K562 (cell line): ENCODE data around the gene MAP3K4. TPM values are rescaled to one million over a fixed set of nuclear protein-coding genes. Genes with fewer than 3 reads are reported as not detected.

Experiments used
- KAT8 ChIP-seq: fragments of 450-650 bp; IDR thresholded peaks from 2 replicates; pipeline ENCODE4 v1.6.1; 2016; ENCODE audit warnings: low read depth, mild to moderate bottlenecking
- NUFIP1 ChIP-seq: fragments of 450-650 bp; IDR thresholded peaks from 2 replicates; pipeline ENCODE4 v1.6.1; 2018; ENCODE audit not compliant: partially characterized antibody
- ZNF766 ChIP-seq: fragments of 200-800 bp; sonication (Bioruptor generic); conservative IDR thresholded peaks from 2 replicates; pipeline ENCODE4 v1.6.1; 2016; ENCODE audit warnings: missing genetic modification characterization, missing compliant biosample characterization
- polyA plus RNA-seq, 8 experiments: library from polyadenylated mRNA; depleted of rRNA in 4 of 8; stranded (reverse) in 5 of 8; unstranded in 3 of 8; fragments of >200 nt; fragmentation: Nextera tagmentation in 2 of 8; fragmentation: Illumina TruSeq in 1 of 8; extraction: Ambion mirVana in 2 of 8; extraction: Trizol in 1 of 8; gene quantifications; 2 replicates each; pipeline versions ENCODE4 v1.2.1 to v1.2.3, GENCODE V29; 2011 to 2014; ENCODE audit warnings: inconsistent platforms in 1 of 8, missing spikeins in 1 of 8
- total RNA-seq, 7 experiments: library from RNA; depleted of rRNA in 6 of 7; stranded (reverse); fragments of >200 nt in 6 of 7; fragmentation: Illumina TruSeq in 2 of 7; extraction: Trizol in 2 of 7; gene quantifications; 2 replicates each; pipeline versions ENCODE4 v1.2.1 to v1.2.3, GENCODE V29; 2011 to 2021; ENCODE audit warnings: low replicate concordance in 1 of 7
- TF ChIP-seq, protein P1 (sequence below): fragments of 250-450 bp; sonication (Bioruptor Pico); IDR thresholded peaks from 2 replicates; pipeline ENCODE4 v1.4.0; 2020; ENCODE audit warnings: borderline replicate concordance
- TF ChIP-seq, protein P2 (sequence below): fragments of 250-450 bp; sonication (Bioruptor Pico); IDR thresholded peaks from 2 replicates; pipeline ENCODE4 v1.5.0; 2021; ENCODE audit warnings: mild to moderate bottlenecking, moderate library complexity
- TF ChIP-seq, protein P3 (sequence below): fragments of 200-600 bp; sonication (generic); IDR thresholded peaks from one replicate; pipeline ENCODE4 v1.6.1; 2012; ENCODE audit warnings: mild to moderate bottlenecking, low read depth, low read length, inconsistent platforms

MAP3K4 gene
- total and polyA plus RNA-seq, 9 of the 15 experiments (the other 6 are each of a cell fraction or from before 2014, with no cell fraction given) = 21.0 to 77.2 (median 48.9) TPM

DNA sequence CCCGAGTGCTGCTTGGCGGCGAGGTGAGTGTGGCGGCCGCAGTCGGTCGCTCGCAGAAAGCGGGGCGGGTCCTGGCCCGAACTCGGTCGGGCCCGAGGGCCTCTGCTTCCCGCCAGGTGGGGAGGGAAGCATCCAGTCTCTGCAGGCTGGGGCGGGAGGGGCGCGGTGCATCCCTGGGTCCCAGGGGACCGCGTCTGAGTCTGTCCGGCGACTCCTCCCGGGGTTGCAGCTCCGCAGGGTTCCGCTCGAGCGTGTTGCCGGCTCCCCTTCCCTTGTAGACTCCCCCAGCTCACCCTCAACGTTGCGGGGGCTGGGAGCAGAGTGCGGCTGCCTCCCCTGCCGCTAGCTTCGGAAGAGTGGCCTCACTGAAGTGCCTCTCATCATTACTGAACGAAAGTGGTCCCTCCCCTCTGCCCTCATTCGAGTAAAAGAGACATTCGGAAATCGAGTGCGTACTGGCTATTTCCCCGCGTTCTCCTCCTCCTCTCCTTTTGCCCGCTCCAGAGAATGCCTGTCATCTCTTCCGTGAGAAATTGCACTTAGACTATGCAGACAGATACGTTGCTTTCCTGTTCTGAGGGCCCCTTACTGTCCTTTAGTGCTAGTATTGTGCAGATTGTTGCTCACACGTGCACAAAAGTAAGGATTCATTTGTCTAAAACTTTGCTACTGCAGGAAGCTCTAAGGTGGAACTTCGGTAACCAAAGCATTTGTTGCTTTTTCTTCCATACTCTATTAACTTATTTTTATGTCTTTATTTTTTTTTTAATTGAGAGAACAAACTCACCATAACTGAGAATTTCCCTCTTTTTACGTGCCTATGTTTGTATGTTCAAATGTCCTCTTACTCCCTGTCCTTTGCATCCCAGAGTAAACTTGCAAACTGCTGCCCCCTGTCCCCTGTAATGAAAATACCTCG is 751 bp downstream of the MAP3K4 start (continued):
- TF ChIP-seq, protein P1, sequence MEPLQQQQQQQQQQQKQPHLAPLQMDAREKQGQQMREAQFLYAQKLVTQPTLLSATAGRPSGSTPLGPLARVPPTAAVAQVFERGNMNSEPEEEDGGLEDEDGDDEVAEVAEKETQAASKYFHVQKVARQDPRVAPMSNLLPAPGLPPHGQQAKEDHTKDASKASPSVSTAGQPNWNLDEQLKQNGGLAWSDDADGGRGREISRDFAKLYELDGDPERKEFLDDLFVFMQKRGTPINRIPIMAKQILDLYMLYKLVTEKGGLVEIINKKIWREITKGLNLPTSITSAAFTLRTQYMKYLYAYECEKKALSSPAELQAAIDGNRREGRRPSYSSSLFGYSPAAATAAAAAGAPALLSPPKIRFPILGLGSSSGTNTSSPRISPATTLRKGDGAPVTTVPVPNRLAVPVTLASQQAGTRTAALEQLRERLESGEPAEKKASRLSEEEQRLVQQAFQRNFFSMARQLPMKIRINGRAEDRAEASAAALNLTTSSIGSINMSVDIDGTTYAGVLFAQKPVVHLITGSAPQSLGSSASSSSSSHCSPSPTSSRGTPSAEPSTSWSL (CRISPR knock-in tag) = no peak
- TF ChIP-seq NUFIP1 = no peak
- no peak for TF ChIP-seq ZNF766 (CRISPR knock-in tag)
- no peak for TF ChIP-seq KAT8
- TF ChIP-seq, protein P2, sequence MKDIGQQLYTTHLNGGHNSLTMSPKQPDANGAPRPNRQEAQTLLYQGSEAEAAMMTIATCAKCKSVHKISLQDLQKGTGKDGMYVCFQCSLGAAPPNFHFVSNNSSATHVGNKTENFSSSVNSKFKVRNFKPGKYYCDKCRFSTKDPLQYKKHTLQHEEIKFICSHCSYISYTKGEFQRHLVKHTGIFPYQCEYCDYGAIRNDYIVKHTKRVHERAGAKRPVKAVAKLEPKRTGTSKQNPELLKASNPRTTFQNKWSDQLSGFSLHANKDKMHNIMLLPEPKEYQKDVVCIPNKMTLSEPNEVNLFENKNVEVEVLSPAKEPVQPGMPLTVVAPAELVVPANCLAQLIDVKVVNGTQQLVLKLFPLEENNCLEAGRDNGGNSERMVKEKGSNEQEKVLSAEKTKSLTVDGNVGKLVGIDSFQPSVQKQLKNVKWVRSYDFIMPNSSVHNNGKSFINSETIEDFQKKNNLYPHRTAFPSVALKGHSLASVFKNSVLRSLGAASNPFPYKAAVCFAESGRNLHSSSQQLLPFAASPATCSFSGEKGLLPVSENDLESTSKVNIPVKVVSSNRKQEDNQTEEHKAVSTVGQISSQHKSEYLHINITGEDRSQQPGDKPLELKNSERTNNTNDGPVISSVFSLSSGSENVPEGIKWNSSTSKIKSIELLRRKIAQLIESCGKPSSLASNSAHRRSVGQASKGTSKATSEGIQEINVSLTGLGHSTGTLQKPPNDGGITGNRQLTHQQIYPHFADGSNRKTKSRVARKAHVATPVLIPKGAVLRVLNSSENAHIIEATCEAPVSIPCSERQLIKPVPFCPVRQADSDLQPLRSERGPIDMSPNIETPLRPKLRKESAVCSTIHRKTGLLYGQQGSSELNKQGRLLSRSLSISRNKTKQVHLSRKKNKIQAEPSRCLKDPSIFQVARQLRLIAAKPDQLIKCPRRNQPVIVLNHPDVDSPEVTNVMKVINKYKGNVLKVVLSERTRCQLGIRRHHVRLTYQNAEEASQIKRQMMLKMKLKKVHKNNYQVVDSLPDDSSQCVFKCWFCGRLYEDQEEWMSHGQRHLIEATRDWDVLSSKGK (CRISPR knock-in tag) = no peak
- TF ChIP-seq, protein P3, sequence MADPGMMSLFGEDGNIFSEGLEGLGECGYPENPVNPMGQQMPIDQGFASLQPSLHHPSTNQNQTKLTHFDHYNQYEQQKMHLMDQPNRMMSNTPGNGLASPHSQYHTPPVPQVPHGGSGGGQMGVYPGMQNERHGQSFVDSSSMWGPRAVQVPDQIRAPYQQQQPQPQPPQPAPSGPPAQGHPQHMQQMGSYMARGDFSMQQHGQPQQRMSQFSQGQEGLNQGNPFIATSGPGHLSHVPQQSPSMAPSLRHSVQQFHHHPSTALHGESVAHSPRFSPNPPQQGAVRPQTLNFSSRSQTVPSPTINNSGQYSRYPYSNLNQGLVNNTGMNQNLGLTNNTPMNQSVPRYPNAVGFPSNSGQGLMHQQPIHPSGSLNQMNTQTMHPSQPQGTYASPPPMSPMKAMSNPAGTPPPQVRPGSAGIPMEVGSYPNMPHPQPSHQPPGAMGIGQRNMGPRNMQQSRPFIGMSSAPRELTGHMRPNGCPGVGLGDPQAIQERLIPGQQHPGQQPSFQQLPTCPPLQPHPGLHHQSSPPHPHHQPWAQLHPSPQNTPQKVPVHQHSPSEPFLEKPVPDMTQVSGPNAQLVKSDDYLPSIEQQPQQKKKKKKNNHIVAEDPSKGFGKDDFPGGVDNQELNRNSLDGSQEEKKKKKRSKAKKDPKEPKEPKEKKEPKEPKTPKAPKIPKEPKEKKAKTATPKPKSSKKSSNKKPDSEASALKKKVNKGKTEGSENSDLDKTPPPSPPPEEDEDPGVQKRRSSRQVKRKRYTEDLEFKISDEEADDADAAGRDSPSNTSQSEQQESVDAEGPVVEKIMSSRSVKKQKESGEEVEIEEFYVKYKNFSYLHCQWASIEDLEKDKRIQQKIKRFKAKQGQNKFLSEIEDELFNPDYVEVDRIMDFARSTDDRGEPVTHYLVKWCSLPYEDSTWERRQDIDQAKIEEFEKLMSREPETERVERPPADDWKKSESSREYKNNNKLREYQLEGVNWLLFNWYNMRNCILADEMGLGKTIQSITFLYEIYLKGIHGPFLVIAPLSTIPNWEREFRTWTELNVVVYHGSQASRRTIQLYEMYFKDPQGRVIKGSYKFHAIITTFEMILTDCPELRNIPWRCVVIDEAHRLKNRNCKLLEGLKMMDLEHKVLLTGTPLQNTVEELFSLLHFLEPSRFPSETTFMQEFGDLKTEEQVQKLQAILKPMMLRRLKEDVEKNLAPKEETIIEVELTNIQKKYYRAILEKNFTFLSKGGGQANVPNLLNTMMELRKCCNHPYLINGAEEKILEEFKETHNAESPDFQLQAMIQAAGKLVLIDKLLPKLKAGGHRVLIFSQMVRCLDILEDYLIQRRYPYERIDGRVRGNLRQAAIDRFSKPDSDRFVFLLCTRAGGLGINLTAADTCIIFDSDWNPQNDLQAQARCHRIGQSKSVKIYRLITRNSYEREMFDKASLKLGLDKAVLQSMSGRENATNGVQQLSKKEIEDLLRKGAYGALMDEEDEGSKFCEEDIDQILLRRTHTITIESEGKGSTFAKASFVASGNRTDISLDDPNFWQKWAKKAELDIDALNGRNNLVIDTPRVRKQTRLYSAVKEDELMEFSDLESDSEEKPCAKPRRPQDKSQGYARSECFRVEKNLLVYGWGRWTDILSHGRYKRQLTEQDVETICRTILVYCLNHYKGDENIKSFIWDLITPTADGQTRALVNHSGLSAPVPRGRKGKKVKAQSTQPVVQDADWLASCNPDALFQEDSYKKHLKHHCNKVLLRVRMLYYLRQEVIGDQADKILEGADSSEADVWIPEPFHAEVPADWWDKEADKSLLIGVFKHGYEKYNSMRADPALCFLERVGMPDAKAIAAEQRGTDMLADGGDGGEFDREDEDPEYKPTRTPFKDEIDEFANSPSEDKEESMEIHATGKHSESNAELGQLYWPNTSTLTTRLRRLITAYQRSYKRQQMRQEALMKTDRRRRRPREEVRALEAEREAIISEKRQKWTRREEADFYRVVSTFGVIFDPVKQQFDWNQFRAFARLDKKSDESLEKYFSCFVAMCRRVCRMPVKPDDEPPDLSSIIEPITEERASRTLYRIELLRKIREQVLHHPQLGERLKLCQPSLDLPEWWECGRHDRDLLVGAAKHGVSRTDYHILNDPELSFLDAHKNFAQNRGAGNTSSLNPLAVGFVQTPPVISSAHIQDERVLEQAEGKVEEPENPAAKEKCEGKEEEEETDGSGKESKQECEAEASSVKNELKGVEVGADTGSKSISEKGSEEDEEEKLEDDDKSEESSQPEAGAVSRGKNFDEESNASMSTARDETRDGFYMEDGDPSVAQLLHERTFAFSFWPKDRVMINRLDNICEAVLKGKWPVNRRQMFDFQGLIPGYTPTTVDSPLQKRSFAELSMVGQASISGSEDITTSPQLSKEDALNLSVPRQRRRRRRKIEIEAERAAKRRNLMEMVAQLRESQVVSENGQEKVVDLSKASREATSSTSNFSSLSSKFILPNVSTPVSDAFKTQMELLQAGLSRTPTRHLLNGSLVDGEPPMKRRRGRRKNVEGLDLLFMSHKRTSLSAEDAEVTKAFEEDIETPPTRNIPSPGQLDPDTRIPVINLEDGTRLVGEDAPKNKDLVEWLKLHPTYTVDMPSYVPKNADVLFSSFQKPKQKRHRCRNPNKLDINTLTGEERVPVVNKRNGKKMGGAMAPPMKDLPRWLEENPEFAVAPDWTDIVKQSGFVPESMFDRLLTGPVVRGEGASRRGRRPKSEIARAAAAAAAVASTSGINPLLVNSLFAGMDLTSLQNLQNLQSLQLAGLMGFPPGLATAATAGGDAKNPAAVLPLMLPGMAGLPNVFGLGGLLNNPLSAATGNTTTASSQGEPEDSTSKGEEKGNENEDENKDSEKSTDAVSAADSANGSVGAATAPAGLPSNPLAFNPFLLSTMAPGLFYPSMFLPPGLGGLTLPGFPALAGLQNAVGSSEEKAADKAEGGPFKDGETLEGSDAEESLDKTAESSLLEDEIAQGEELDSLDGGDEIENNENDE = no peak
